ENCODE measurements around the gene AVP. TPM values are rescaled to one million over a fixed set of nuclear protein-coding genes. Genes with fewer than 3 reads are reported as not detected.

Gene AVP
- total and polyA plus RNA-seq, 8 donors = not detected

DNA sequence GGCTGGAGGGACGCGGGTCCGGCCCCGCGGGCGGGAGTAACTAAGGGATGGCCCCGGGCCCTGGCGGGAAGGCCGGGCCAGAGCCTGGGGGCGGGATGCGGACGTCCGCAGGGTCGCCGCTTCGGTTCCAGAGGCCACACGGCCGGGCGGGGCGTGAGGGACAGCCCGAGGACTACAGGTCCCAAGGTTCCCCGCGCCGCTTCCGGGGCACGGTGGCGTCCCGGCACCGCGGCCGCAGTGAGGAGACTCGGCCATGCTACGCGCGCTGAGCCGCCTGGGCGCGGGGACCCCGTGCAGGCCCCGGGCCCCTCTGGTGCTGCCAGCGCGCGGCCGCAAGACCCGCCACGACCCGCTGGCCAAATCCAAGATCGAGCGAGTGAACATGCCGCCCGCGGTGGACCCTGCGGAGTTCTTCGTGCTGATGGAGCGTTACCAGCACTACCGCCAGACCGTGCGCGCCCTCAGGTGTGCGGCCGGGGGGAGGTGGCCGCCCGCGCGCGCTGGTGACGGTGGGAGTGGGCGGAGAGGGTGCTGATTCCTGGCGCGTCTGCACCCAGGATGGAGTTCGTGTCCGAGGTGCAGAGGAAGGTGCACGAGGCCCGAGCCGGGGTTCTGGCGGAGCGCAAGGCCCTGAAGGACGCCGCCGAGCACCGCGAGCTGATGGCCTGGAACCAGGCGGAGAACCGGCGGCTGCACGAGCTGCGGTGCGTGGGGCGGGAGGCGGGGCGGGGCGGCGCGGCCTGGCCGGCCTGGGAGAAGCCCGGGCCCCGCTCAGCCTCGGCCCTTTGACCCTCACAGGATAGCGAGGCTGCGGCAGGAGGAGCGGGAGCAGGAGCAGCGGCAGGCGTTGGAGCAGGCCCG is 38.5 kb downstream of the AVP start, which contains the start of gene MRPS26:
MRPS26 (plus strand) TSS at position 237 of the 861 bp plus-strand sequence; CDS start at position 254, 17 bp downstream.
- Histone ChIP-seq H3K4me3 (peak within 1 kb of the TSS; percentile 85 to 97 (median 96)), H3K36me3 (peaks cover 22 to 37% (median 32%) of the 10 kb centered on the region in 4 donors), H3K27ac (peak within 1 kb of the TSS; percentile 91 to 96 (median 94)), H3K9me3 (no peaks in the 10 kb centered on the region), H3K27me3 (no peaks in the 10 kb centered on the region), H3K4me1 (peaks cover 18 to 53% (median 46%) of the 10 kb centered on the region in 4 donors)
- TF ChIP-seq EP300 (IDR thresholded peaks at IDR 0.05) (no peak), POLR2AphosphoS5 (IDR thresholded peaks at IDR 0.05) (peak; percentile 45 to 89 (median 80))
- peak; percentile 91 to 97 for DNase-seq
- WGBS, 5 donors = 0 to 1% (median 0%) methylated on average over 18 to 104 of the region's 104 CpGs
- intact Hi-C loops (cut with DNase I; ENCODE audit: low total_unique reads) = no loop called here

DNA sequence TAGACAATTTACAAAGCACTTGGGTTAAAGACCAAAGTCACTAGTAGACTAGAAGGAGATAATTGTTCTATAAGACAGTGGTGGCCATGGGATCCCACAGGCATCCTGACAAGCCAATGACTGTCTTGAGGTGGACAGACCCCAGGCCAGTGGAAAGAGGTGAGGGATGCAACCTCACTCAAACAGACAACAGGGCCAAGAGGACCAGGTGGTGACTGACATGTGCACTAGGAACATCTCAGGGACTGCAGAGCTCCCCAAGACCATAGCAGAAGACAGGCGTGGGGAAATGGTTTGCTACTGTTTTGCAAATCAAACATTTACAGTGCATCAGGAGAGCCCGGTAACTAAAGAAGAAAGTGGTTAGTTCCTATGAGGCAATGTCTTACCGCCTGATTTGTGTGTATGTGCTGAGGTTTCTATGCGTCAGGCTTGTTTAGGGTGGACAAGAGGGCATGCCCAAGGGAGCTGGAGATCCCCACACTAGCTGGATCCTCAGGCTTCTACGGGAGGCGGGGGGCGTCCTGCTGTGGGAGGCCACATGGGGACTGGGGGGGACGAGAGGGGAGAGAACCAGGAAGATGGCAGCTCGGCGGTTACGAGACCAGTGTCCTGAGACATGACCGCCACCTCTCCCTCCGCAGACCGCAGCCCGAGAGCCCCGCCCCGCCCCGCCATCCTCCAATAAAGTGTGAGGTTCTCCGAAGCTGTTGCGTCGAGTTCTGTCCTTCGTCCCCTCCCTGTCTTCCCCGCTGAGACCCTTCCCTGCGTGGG is 39.3 kb downstream of the AVP start:
- no peak for TF ChIP-seq POLR2AphosphoS5 (IDR thresholded peaks at IDR 0.05)
- no peak for TF ChIP-seq POLR2A (IDR thresholded peaks at IDR 0.05)
- TF ChIP-seq, protein P1, sequence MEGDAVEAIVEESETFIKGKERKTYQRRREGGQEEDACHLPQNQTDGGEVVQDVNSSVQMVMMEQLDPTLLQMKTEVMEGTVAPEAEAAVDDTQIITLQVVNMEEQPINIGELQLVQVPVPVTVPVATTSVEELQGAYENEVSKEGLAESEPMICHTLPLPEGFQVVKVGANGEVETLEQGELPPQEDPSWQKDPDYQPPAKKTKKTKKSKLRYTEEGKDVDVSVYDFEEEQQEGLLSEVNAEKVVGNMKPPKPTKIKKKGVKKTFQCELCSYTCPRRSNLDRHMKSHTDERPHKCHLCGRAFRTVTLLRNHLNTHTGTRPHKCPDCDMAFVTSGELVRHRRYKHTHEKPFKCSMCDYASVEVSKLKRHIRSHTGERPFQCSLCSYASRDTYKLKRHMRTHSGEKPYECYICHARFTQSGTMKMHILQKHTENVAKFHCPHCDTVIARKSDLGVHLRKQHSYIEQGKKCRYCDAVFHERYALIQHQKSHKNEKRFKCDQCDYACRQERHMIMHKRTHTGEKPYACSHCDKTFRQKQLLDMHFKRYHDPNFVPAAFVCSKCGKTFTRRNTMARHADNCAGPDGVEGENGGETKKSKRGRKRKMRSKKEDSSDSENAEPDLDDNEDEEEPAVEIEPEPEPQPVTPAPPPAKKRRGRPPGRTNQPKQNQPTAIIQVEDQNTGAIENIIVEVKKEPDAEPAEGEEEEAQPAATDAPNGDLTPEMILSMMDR (IDR thresholded peaks at IDR 0.05) = no peak
- no peak for TF ChIP-seq EP300 (IDR thresholded peaks at IDR 0.05)
- intact Hi-C loops (cut with DNase I; ENCODE audit: low total_unique reads) = no loop called here
- WGBS, 5 donors = 1 to 4% (median 2%) methylated on average over 10 to 24 of the region's 24 CpGs

DNA sequence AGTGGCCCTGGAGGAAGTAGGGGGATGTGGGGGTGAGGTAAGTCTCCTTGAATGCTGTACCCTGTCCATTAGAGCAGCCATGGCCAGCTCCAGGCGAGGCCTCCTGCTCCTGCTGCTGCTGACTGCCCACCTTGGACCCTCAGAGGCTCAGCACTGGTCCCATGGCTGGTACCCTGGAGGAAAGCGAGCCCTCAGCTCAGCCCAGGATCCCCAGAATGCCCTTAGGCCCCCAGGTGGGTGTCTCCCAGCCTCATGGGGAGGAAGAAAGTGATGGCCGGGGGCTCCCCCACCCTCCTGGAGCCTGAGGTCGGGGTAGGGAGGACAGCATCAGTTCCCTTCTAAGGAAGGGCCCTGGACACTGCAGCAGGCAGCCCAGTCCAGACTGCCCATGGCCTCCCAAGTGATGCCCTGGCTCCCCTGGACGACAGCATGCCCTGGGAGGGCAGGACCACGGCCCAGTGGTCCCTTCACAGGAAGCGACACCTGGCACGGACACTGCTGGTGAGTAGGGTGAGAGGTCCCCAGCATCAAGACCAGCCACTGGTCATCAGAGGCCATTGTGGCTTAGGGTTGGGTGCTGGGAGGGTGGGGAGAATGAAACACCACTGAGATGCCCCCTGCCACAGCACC is 40.1 kb downstream of the AVP start:
- TF ChIP-seq EP300 (IDR thresholded peaks at IDR 0.05) = no peak
- TF ChIP-seq POLR2AphosphoS5 (IDR thresholded peaks at IDR 0.05) = no peak
- TF ChIP-seq POLR2A (IDR thresholded peaks at IDR 0.05) = no peak
- TF ChIP-seq, protein P1 (IDR thresholded peaks at IDR 0.05) = no peak
- Histone ChIP-seq H3K27ac (peak overlapping the region in 1 of 5 donors; percentile 94), H3K4me1 (peaks cover 18 to 53% (median 47%) of the 10 kb centered on the region in 4 donors), H3K9me3 (no peaks in the 10 kb centered on the region), H3K36me3 (peaks cover 18 to 36% (median 34%) of the 10 kb centered on the region in 4 donors), H3K4me3 (no peak overlapping the region), H3K27me3 (no peaks in the 10 kb centered on the region)
- no peak for DNase-seq
- intact Hi-C loops (cut with DNase I; ENCODE audit: low total_unique reads) = no loop called here
- 94 to 97% (median 95%) methylated on average over 4 to 8 of the region's 8 CpGs for WGBS, 5 donors

More for the DNA sequence above, 39.3 kb downstream of the AVP start:
- Histone ChIP-seq H3K9me3 (no peaks in the 10 kb centered on the region), H3K4me3 (peak overlapping the region; percentile 85 to 97 (median 96)), H3K27me3 (no peaks in the 10 kb centered on the region), H3K27ac (peak overlapping the region; percentile 91 to 96 (median 94)), H3K4me1 (peaks cover 18 to 53% (median 47%) of the 10 kb centered on the region in 4 donors), H3K36me3 (peaks cover 22 to 36% (median 34%) of the 10 kb centered on the region in 4 donors)
- peak; percentile 77 to 90 for DNase-seq

DNA sequence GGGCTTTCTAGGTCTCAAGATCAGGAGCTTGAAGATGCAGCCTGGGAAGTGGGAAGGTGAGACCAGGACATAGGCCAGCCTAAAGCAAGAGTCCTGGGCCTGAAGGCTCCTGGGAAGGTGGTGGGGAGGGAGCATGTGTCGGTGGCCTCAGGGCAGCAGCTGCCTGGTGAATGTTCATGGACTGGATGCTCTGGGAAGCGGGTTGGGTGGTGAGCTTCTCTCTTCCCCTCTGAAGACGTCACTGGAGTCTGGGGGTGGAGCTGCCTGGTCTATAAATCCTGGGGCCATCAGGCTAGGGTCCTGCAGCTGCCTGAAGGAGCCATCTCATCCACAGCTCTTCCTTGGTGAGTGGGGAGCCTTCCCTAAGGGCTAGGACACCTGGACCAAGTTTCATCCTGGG is 41.2 kb downstream of the AVP start, which contains the start of gene GNRH2:
GNRH2 (plus strand) TSS at position 301 of the 400 bp plus-strand sequence. CDS start 793 bp downstream, outside the sequence.
- H3K27ac ChIP-seq = peak within 1 kb of the TSS; percentile 53 to 94 (median 67)
- TF ChIP-seq EP300 (IDR thresholded peaks at IDR 0.05) (no peak), POLR2AphosphoS5 (IDR thresholded peaks at IDR 0.05) (no peak), POLR2A (IDR thresholded peaks at IDR 0.05) (no peak)
- TF ChIP-seq, protein P1 (IDR thresholded peaks at IDR 0.05) = no peak
- no peak within 1 kb of the TSS for H3K4me3 ChIP-seq
- WGBS, 5 donors = 73 to 90% (median 86%) methylated on average over 1 to 3 of the region's 3 CpGs
- no peaks in the 10 kb centered on the region for H3K27me3 ChIP-seq
- peaks cover 19 to 36% (median 34%) of the 10 kb centered on the region in 4 donors for H3K36me3 ChIP-seq
- intact Hi-C loops (cut with DNase I; ENCODE audit: low total_unique reads) = no loop called here
- no peaks in the 10 kb centered on the region for H3K9me3 ChIP-seq
- DNase-seq = no peak
- H3K4me1 ChIP-seq = peaks cover 18 to 52% (median 46%) of the 10 kb centered on the region in 4 donors

Data from stomach (tissue), 9 donors.